Activated CD4-positive, CD25-positive, alpha-beta regulatory T cell treated with anti-CD3 and anti-CD28 coated beads, Interleukin-2, amount 50 U/mL, for 16 hours (primary cell): ENCODE measurements around the gene MOXD1.
"Not testable (repeated sequence)": the region's sequence is repeated elsewhere in the genome, so short reads cannot be mapped to it uniquely, and the experiment has no call there.

Experiments
- DNase-seq: peaks from one replicate; pipeline ENCODE4 v3.0.0-alpha.2; 2020; ENCODE audit warnings: low read depth, low spot score

MOXD1 gene

GRCh38 chr6:132354517-132355167 lies 46.6 kb downstream of the MOXD1 start:
- no peak for DNase-seq

- not testable (repeated sequence) for DNase-seq
Observed at GRCh38 chr6:132351986-132352385, 49.3 kb downstream of the MOXD1 start.

- no peak for DNase-seq
Observed at GRCh38 chr6:132348231-132348630, 53.0 kb downstream of the MOXD1 start.

GRCh38 chr6:132344811-132345210 lies 56.5 kb downstream of the MOXD1 start:
- DNase-seq = no peak

- no peak for DNase-seq
Observed at GRCh38 chr6:132341646-132342045, 59.6 kb downstream of the MOXD1 start.

- no peak for DNase-seq
Observed at GRCh38 chr6:132334521-132334885, 66.8 kb downstream of the MOXD1 start.

- no peak for DNase-seq
Observed at GRCh38 chr6:132333639-132334520, 67.4 kb downstream of the MOXD1 start.

GRCh38 chr6:132330759-132331158 lies 70.5 kb downstream of the MOXD1 start:
- no peak for DNase-seq

- no peak for DNase-seq
Observed at GRCh38 chr6:132322398-132322797, 78.9 kb downstream of the MOXD1 start.

- no peak for DNase-seq
Observed at GRCh38 chr6:132320007-132320406, 81.3 kb downstream of the MOXD1 start.

- DNase-seq = no peak
Observed at GRCh38 chr6:132316970-132317369, 84.3 kb downstream of the MOXD1 start.

- no peak for DNase-seq
Observed at GRCh38 chr6:132314432-132314831, 86.8 kb downstream of the MOXD1 start.

GRCh38 chr6:132310921-132311320 lies 90.4 kb downstream of the MOXD1 start:
- no peak for DNase-seq

GRCh38 chr6:132310151-132310550 lies 91.1 kb downstream of the MOXD1 start:
- not testable (repeated sequence) for DNase-seq

- no peak for DNase-seq
Observed at GRCh38 chr6:132304891-132305305, 96.4 kb downstream of the MOXD1 start.

GRCh38 chr6:132300323-132300949 lies 100.8 kb downstream of the MOXD1 start:
- no peak for DNase-seq

- DNase-seq = no peak
Observed at GRCh38 chr6:132298344-132298949, 102.8 kb downstream of the MOXD1 start.

- DNase-seq = no peak
Observed at GRCh38 chr6:132289756-132290155, 111.5 kb downstream of the MOXD1 start.

GRCh38 chr6:132287101-132287500 lies 114.2 kb downstream of the MOXD1 start:
- no peak for DNase-seq

- DNase-seq = no peak
Observed at GRCh38 chr6:132286298-132287019, 114.8 kb downstream of the MOXD1 start.

- no peak for DNase-seq
Observed at GRCh38 chr6:132285004-132285780, 116.1 kb downstream of the MOXD1 start.
